ENCODE measurements around the gene FBXL7. TPM values are rescaled to one million over a fixed set of nuclear protein-coding genes. Genes with fewer than 3 reads are reported as not detected.

Gene FBXL7
- total RNA-seq, 1 experiment from 2014 or later = not detected

- H2AFZ ChIP-seq = no peak overlapping the region
- BruUV-seq (replicated peaks) = no TSS peak
- no peak for DNase-seq
- H3K4me3 ChIP-seq = no peak overlapping the region
- no peaks in the 10 kb centered on the region for H3K4me1 ChIP-seq (replicated peaks; ENCODE audit: insufficient read depth)
- H3K27me3 ChIP-seq (ENCODE audit: insufficient read depth, low read depth) = no peaks in the 10 kb centered on the region
- intact Hi-C loops (cut with micrococcal nuclease; ENCODE audit: unreplicated experiment) = no loop called here
- no peak overlapping the region for H3K4me2 ChIP-seq
- no peak for TF ChIP-seq EZH2 (IDR thresholded peaks at IDR 0.05; ENCODE audit: low read depth)
- no peak for TF ChIP-seq CTCF (conservative IDR thresholded peaks at IDR 0.05)
- H3K36me3 ChIP-seq (ENCODE audit: low read depth) = no peaks in the 10 kb centered on the region
- H3F3A ChIP-seq (ENCODE audit: insufficient read depth, low read depth) = no peaks in the 10 kb centered on the region
- no peaks in the 10 kb centered on the region for H3K79me2 ChIP-seq (ENCODE audit: low read depth)
- CTCF ChIA-PET = no interaction called here
- H4K20me1 ChIP-seq (ENCODE audit: insufficient read depth) = no peaks in the 10 kb centered on the region
- no peaks in the 10 kb centered on the region for H3K9me3 ChIP-seq (ENCODE audit: insufficient read depth, low read depth)
- POLR2A ChIA-PET (ENCODE audit: unreplicated experiment) = no interaction called here
- H3K27ac ChIP-seq = no peak overlapping the region
- no peaks in the 10 kb centered on the region for H3K9me2 ChIP-seq (ENCODE audit: insufficient read depth)
Measured at GRCh38 chr5:15844871-15845270, 344.9 kb downstream of the FBXL7 start.

GRCh38 chr5:15850536-15850935 lies 350.6 kb downstream of the FBXL7 start:
- no peaks in the 10 kb centered on the region for H3K9me3 ChIP-seq (ENCODE audit: insufficient read depth, low read depth)
- no peak for TF ChIP-seq CTCF (conservative IDR thresholded peaks at IDR 0.05)
- no peak for TF ChIP-seq EZH2 (IDR thresholded peaks at IDR 0.05; ENCODE audit: low read depth)
- H3K9me2 ChIP-seq (ENCODE audit: insufficient read depth) = no peaks in the 10 kb centered on the region
- H3F3A ChIP-seq (ENCODE audit: insufficient read depth, low read depth) = no peaks in the 10 kb centered on the region
- H4K20me1 ChIP-seq (ENCODE audit: insufficient read depth) = no peaks in the 10 kb centered on the region
- no peak for DNase-seq
- H3K79me2 ChIP-seq (ENCODE audit: low read depth) = no peaks in the 10 kb centered on the region
- POLR2A ChIA-PET (ENCODE audit: unreplicated experiment) = no interaction called here
- intact Hi-C loops (cut with micrococcal nuclease; ENCODE audit: unreplicated experiment) = no loop called here
- H3K4me1 ChIP-seq (replicated peaks; ENCODE audit: insufficient read depth) = no peaks in the 10 kb centered on the region
- no peak overlapping the region for H3K4me3 ChIP-seq
- no TSS peak for BruUV-seq (replicated peaks)
- no peak overlapping the region for H3K4me2 ChIP-seq
- no peak overlapping the region for H3K27ac ChIP-seq
- 0 out of 2 replicates have a peak, but pooled peaks cover 5% of the 10 kb centered on the region for H3K27me3 ChIP-seq (ENCODE audit: insufficient read depth, low read depth)
- no peak overlapping the region for H2AFZ ChIP-seq
- no peaks in the 10 kb centered on the region for H3K36me3 ChIP-seq (ENCODE audit: low read depth)
- CTCF ChIA-PET = no interaction called here

GRCh38 chr5:15850939-15851341 lies 351.0 kb downstream of the FBXL7 start:
- H3K36me3 ChIP-seq (ENCODE audit: low read depth) = no peaks in the 10 kb centered on the region
- DNase-seq = no peak
- H2AFZ ChIP-seq = no peak overlapping the region
- no peaks in the 10 kb centered on the region for H3F3A ChIP-seq (ENCODE audit: insufficient read depth, low read depth)
- H3K4me2 ChIP-seq = no peak overlapping the region
- H3K9me3 ChIP-seq (ENCODE audit: insufficient read depth, low read depth) = no peaks in the 10 kb centered on the region
- no peaks in the 10 kb centered on the region for H3K4me1 ChIP-seq (replicated peaks; ENCODE audit: insufficient read depth)
- POLR2A ChIA-PET (ENCODE audit: unreplicated experiment) = no interaction called here
- no peak overlapping the region for H3K4me3 ChIP-seq
- no peaks in the 10 kb centered on the region for H3K79me2 ChIP-seq (ENCODE audit: low read depth)
- no peak overlapping the region for H3K27ac ChIP-seq
- intact Hi-C loops (cut with micrococcal nuclease; ENCODE audit: unreplicated experiment) = no loop called here
- CTCF ChIA-PET = no interaction called here
- TF ChIP-seq CTCF (conservative IDR thresholded peaks at IDR 0.05) = no peak
- H3K27me3 ChIP-seq (ENCODE audit: insufficient read depth, low read depth) = 0 out of 2 replicates have a peak, but pooled peaks cover 5% of the 10 kb centered on the region
- no peaks in the 10 kb centered on the region for H3K9me2 ChIP-seq (ENCODE audit: insufficient read depth)
- no TSS peak for BruUV-seq (replicated peaks)
- no peaks in the 10 kb centered on the region for H4K20me1 ChIP-seq (ENCODE audit: insufficient read depth)
